ENCODE results near the gene LRRTM4.

- TF ChIP-seq, protein P1, sequence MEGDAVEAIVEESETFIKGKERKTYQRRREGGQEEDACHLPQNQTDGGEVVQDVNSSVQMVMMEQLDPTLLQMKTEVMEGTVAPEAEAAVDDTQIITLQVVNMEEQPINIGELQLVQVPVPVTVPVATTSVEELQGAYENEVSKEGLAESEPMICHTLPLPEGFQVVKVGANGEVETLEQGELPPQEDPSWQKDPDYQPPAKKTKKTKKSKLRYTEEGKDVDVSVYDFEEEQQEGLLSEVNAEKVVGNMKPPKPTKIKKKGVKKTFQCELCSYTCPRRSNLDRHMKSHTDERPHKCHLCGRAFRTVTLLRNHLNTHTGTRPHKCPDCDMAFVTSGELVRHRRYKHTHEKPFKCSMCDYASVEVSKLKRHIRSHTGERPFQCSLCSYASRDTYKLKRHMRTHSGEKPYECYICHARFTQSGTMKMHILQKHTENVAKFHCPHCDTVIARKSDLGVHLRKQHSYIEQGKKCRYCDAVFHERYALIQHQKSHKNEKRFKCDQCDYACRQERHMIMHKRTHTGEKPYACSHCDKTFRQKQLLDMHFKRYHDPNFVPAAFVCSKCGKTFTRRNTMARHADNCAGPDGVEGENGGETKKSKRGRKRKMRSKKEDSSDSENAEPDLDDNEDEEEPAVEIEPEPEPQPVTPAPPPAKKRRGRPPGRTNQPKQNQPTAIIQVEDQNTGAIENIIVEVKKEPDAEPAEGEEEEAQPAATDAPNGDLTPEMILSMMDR (IDR thresholded peaks at IDR 0.05): no peak
- no peak for TF ChIP-seq POLR2A (IDR thresholded peaks at IDR 0.05)
These were observed 375.0 kb downstream of the LRRTM4 start for GRCh38 chr2:77147153-77147552.

Measured in lower leg skin (tissue), 3 donors.